Fibroblast of mammary gland (primary cell): ENCODE measurements around the gene SMU1.
"Not testable (repeated sequence)": the region's sequence is repeated elsewhere in the genome, so short reads cannot be mapped to it uniquely, and the experiment has no call there.

Experiments
- DNase-seq: peaks from one replicate; pipeline ENCODE4 v3.0.0-alpha.2; 2010; ENCODE audit warnings: low read depth
- H3K4me3 ChIP-seq: 2 replicates; pipeline ENCODE4 v1.5.1; 2011; ENCODE audit warnings: low read depth, mild to moderate bottlenecking, low read length, moderate library complexity; ENCODE audit not compliant: control insufficient read depth
- CTCF ChIP-seq: conservative IDR thresholded peaks from 2 replicates; pipeline ENCODE4 v1.5.1; 2011; ENCODE audit warnings: low read depth, low read length, inconsistent platforms; ENCODE audit not compliant: control insufficient read depth, insufficient read depth

SMU1 gene

GRCh38 chr9:33014665-33015014 lies 61.8 kb downstream of the SMU1 start:
- no peak overlapping the region for H3K4me3 ChIP-seq
- no peak for TF ChIP-seq CTCF
- no peak for DNase-seq

- H3K4me3 ChIP-seq: no peak overlapping the region
- no peak for TF ChIP-seq CTCF
Observed at GRCh38 chr9:33013962-33014664, 62.4 kb downstream of the SMU1 start.

GRCh38 chr9:33012328-33013069 lies 64.0 kb downstream of the SMU1 start:
- no peak for DNase-seq
- TF ChIP-seq CTCF: no peak
- H3K4me3 ChIP-seq: no peak overlapping the region

More at GRCh38 chr9:33013962-33014664, 62.4 kb downstream of the SMU1 start:
- DNase-seq: no peak

- H3K4me3 ChIP-seq: no peak overlapping the region
- no peak for DNase-seq
- TF ChIP-seq CTCF: no peak
Observed at GRCh38 chr9:33011831-33012230, 64.6 kb downstream of the SMU1 start.

- H3K4me3 ChIP-seq: no peak overlapping the region
- DNase-seq: no peak
- TF ChIP-seq CTCF: no peak
Observed at GRCh38 chr9:33007755-33008154, 68.7 kb downstream of the SMU1 start.

GRCh38 chr9:33005335-33005734 lies 71.1 kb downstream of the SMU1 start:
- H3K4me3 ChIP-seq, DNase-seq: not testable (repeated sequence)

GRCh38 chr9:33000682-33001055 lies 75.8 kb downstream of the SMU1 start:
- DNase-seq: peak; percentile 15
- H3K4me3 ChIP-seq: peak overlapping the region; percentile 97

- H3K4me3 ChIP-seq: no peak overlapping the region
- DNase-seq: peak; percentile 36
- no peak for TF ChIP-seq CTCF
Observed at GRCh38 chr9:32992595-32993238, 83.8 kb downstream of the SMU1 start.
